GM20000 (cell line): Measurements from ENCODE around the gene MYH15.

ENCODE experiments used
- DNase-seq: peaks from one replicate; pipeline ENCODE4 v3.0.0; 2012; ENCODE audit warnings: low spot score
- TF ChIP-seq, protein P1 (sequence below): IDR thresholded peaks from 2 replicates; pipeline ENCODE4 v1.5.1; 2012; ENCODE audit warnings: mild to moderate bottlenecking, control low read depth; ENCODE audit errors: extremely low read depth, missing control alignments

The MYH15 gene

DNA sequence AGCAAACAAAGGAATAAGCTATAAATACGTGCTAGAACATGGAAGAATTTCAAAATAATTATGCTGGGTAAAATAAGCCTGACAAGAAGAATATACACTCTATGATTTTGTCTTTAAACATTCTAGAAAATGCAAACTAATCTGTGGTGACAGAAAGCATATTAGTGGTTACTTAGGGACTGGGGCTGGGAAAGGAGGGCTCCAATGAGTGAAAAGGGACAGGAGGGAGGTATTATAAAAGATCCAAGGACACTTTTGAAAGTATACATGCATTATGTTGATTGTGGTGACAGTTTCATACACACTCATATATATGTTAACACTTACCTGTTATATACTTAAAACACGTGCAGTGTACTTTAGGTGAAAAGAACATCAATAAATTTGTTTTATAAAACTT lies 23.0 kb downstream of the MYH15 start:
- TF ChIP-seq, protein P1, sequence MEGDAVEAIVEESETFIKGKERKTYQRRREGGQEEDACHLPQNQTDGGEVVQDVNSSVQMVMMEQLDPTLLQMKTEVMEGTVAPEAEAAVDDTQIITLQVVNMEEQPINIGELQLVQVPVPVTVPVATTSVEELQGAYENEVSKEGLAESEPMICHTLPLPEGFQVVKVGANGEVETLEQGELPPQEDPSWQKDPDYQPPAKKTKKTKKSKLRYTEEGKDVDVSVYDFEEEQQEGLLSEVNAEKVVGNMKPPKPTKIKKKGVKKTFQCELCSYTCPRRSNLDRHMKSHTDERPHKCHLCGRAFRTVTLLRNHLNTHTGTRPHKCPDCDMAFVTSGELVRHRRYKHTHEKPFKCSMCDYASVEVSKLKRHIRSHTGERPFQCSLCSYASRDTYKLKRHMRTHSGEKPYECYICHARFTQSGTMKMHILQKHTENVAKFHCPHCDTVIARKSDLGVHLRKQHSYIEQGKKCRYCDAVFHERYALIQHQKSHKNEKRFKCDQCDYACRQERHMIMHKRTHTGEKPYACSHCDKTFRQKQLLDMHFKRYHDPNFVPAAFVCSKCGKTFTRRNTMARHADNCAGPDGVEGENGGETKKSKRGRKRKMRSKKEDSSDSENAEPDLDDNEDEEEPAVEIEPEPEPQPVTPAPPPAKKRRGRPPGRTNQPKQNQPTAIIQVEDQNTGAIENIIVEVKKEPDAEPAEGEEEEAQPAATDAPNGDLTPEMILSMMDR: no peak
- no peak for DNase-seq

DNA sequence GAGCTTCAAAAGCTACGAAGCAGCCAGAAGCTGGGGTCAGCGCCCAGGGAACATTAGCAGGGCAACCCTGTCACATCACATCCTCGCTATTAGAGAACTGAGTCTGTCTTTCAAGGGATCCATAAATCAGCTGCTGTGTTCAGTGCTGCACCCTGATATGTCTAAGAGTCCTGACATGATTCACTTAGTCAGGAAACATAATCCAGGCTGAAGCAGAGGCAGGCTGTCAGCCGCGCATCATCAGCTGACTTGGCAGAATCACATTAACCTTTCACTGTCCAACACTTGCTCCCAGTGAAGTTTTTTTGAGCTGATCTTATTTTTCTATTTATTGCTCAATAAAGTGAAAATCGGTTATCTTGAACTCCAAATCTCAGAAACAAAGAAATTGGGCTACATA lies 23.5 kb downstream of the MYH15 start:
- no peak for DNase-seq

DNA sequence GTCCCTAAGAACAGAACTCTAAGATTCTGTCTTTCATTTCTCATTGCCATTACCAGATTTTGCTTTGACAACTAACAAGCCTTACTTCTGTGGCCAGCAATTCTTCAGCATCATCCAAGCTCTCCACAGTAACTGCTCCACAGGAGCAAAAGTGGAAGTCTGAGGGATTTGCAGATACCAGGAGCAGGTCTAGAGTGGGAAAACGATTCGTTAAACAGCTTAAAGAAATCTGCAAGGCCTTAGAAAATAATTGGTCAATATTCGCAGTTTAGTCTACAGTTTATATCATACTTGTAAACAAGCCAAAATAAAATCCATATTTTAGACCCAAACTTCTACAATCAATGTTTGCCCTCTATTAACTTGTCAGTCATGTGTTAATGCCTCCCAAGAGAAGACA lies 24.1 kb downstream of the MYH15 start:
- DNase-seq: no peak
- TF ChIP-seq, protein P1: no peak

More for the DNA sequence above, 23.5 kb downstream of the MYH15 start:
- TF ChIP-seq, protein P1: no peak

DNA sequence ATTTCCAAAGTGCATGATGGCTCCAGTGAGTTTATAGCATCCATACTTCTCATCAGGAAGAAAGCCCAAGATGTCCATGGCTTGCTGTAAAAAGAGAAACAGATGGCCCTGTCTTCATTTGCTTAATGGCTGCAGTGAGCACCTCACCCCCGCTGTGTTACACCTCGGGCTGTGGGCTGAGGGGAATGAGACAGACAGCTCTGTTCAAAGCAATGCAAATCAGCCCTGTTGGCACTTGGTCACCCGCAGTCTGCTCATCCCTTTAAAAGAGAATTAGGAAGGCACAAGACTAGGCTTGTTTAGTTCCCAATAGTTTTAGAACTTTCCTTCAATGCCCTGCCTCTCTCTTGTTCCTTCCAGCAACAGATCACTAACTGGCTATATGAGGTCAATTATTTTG lies 25.2 kb downstream of the MYH15 start:
- TF ChIP-seq, protein P1: no peak
- DNase-seq: no peak

DNA sequence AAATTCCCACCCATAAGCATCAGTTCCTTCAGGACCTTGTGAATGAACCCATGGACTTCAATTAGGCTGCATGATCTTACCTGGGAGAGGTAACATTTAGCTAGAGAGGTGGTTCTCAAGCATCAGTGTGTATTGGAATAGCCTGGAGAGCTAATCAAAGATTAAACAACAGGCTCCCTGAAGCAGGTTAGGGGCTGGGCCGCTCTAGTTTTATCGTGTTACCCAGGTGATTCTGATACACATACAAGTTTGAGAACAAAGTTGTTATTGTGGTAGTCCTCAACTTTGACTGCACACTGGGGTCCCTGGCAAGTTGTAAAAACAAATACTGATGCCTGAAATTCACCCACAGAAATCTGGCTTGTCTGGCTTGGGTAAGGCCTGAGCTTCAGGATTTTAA lies 31.2 kb downstream of the MYH15 start:
- no peak for DNase-seq
- TF ChIP-seq, protein P1: no peak

DNA sequence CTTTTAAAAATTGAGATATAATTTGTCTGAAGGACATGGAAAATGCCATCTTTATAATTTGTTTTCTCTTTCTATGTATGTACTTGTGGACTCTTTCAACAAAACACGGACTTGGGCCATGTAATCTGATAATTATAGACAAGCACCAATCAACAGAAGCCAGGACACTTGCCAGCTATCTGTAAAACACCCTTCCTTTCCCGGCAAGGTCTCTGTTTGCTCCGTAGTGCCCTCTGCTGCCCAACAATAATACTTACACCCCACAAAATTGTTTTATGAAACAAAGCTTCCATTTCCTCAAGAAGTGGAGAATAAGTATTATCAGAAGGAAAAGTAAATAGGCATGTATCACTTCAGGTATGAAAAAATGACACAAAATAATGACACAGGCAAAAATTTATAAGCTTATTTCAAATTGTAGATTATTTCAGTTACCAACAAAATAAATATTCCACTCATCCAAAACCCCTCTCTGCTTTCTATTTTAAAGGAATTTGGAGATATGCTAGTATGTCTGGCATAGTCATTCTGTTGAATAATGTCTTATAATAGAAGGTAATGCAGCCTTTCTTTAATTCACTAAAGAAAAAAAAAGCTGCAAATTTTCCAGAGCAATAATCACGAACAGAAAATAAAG lies 32.8 kb downstream of the MYH15 start:
- peak; percentile 41 for DNase-seq
- TF ChIP-seq, protein P1: peak; percentile 53

DNA sequence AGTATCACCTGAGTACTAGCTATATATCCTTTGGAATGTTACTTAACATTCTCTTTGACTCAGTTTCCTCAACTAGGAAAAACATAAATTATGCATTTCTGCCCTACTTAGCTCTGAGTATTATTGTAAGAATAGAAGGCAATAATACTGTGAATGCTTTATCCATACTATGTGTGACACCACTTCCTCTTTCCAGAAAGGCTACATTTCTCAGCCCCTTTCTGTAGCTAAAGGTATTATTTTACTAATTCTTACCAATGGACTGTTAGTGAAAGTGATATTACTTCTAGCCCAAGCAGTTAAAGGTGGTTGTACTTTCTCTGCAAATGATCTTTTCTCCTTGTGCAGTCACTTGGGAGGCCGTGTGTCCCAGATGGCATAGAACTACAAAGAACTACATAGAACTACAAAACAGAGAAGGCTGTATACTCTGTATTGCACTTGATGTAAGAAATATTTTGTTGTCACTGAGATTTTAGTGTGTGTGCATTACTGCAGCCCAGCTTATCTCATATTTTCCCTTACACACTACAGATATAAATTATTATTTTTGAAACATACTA lies 35.1 kb downstream of the MYH15 start:
- no peak for DNase-seq
- TF ChIP-seq, protein P1: no peak
